Stimulated activated effector memory CD8-positive, alpha-beta T cell treated with anti-CD3 and anti-CD28 coated beads, Interleukin-12 subunit alpha, Interleukin-12 subunit beta, amount 100 ng/mL, for 72 hours (primary cell): ENCODE data around the gene PANX1.
"Not testable (repeated sequence)": the region's sequence is repeated elsewhere in the genome, so short reads cannot be mapped to it uniquely, and the experiment has no call there.

Experiments
- ATAC-seq: fragments of 150-1000 bp; cut with Tn5 transposase; 2 replicates; pipeline ENCODE4 v1.10.0; 2021
- DNase-seq, 2 donors: peaks; one replicate each; pipeline ENCODE4 v3.0.0; 2021 to 2022; ENCODE audit warnings: low spot score in 2 of 2
- H3K27ac Mint-ChIP-seq: one replicate; pipeline ENCODE4 v1.8.0; 2022; ENCODE audit warnings: mild to moderate bottlenecking, mixed read lengths
- H3K36me3 Mint-ChIP-seq: one replicate; pipeline ENCODE4 v1.8.0; 2022; ENCODE audit warnings: mild to moderate bottlenecking, mixed read lengths
- H3K4me1 Mint-ChIP-seq: one replicate; pipeline ENCODE4 v1.8.0; 2022; ENCODE audit warnings: mixed read lengths
- H3K4me3 Mint-ChIP-seq: one replicate; pipeline ENCODE4 v1.8.0; 2022; ENCODE audit warnings: mild to moderate bottlenecking, mixed read lengths
- H3K9me3 Mint-ChIP-seq: one replicate; pipeline ENCODE4 v1.8.0; 2022; ENCODE audit warnings: mixed read lengths

Gene PANX1

GRCh38 chr11:94117871-94118270, 10.8 kb upstream of the PANX1 start:
- no peak for DNase-seq
- Mint-ChIP-seq H3K4me1 (no peaks in the 10 kb centered on the region), H3K9me3 (no peaks in the 10 kb centered on the region), H3K4me3 (no peak overlapping the region), H3K36me3 (no peaks in the 10 kb centered on the region), H3K27ac (no peak overlapping the region)
- ATAC-seq, result no peak

DNA sequence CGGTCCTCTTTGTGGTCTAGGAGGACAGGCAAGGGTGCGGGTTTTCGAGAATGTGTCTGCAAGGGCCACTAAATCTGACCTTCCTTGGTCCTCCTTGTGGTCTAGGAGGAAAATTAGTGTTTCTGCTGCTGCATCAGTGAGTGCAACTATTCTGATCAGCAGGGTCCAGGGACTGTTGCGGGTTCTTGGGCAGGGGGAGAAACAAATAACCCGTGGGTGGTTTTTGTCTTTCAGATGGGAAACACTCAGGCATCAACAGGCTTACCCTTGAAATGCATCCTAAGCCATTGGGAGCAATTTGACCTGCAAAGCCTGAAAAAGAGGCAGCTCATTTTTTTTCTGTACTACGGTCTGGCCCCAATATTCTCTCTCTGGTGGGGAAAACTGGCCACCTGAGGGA, 9.0 kb upstream of the PANX1 start:
- not testable (repeated sequence) for H3K4me1 Mint-ChIP-seq, H3K4me3 Mint-ChIP-seq, ATAC-seq, DNase-seq, H3K36me3 Mint-ChIP-seq, H3K9me3 Mint-ChIP-seq, H3K27ac Mint-ChIP-seq

- not testable (repeated sequence) for H3K4me3 Mint-ChIP-seq, H3K4me1 Mint-ChIP-seq, H3K27ac Mint-ChIP-seq, H3K9me3 Mint-ChIP-seq, ATAC-seq, DNase-seq, H3K36me3 Mint-ChIP-seq
Measured at GRCh38 chr11:94120516-94120915, 8.1 kb upstream of the PANX1 start.

DNA sequence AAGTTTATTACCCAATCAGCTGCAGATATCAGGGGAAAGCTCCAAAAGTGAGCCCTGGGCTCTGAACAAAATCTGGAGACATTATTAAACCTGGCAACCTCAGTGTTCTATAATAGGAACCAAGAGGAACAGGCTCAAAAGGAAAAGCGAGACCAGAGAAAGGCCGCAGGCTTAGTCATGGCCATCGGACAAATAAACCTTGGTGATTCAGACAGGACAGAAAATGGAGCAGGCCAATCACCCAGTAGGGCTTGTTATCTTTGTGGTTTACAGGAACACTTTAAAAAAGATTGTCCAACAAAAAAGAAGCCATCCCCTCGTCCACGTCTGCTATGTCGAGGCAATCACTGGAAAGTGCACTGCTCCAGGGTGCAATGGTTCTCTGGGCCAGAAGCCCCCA, 7.7 kb upstream of the PANX1 start:
- Mint-ChIP-seq H3K4me1 (no peaks in the 10 kb centered on the region), H3K36me3 (no peaks in the 10 kb centered on the region), H3K9me3 (no peaks in the 10 kb centered on the region), H3K27ac (no peak overlapping the region), H3K4me3 (no peak overlapping the region)
- ATAC-seq (no peak), DNase-seq (no peak)

DNA sequence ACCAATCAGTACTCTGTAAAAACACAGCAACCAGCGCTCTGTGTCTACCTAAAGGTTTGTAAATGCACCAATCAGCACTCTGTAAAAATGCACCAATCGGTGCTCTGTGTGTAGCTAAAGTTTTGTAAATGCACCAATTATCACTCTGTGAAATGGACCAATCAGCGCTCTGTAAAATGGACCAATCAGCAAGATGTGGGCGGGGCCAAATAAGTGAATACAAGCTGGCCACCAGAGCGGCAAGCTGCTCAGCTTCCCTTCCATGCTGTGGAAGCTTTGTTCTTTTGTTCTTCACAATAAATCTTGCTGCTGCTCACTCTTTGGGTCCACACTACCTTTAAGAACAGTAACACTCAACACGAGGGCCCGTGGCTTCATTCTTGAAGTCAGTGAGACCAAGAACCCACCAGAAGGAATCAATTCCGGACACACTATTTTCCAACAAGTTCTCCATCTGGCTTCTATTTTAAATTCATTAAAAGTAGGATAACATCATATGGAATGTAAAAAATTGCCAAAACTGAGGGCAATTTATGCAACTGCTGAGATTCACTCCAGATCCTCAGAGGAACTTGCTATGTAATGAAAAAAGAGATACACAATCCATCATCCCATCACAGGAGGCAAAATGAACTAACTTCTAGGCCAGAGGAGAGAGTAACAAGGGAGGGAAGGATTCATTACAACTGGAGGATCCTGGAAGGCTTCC, 3.1 kb upstream of the PANX1 start:
- ATAC-seq (no peak), DNase-seq (no peak)
- Mint-ChIP-seq H3K4me1 (peaks cover 19% of the 10 kb centered on the region), H3K36me3 (peaks cover 8% of the 10 kb centered on the region), H3K9me3 (no peaks in the 10 kb centered on the region), H3K4me3 (no peak overlapping the region), H3K27ac (no peak overlapping the region)

GRCh38 chr11:94127638-94128037, 1.0 kb upstream of the PANX1 start:
- H3K4me3 Mint-ChIP-seq, result no peak overlapping the region
- H3K36me3 Mint-ChIP-seq, result peaks cover 8% of the 10 kb centered on the region
- no peaks in the 10 kb centered on the region for H3K9me3 Mint-ChIP-seq
- no peak overlapping the region for H3K27ac Mint-ChIP-seq
- no peak for DNase-seq
- ATAC-seq, result no peak
- peaks cover 19% of the 10 kb centered on the region for H3K4me1 Mint-ChIP-seq

- peaks cover 8% of the 10 kb centered on the region for H3K36me3 Mint-ChIP-seq
- ATAC-seq, result peak; percentile 44
- H3K27ac Mint-ChIP-seq, result no peak overlapping the region
- H3K4me1 Mint-ChIP-seq, result peaks cover 24% of the 10 kb centered on the region
- no peak overlapping the region for H3K4me3 Mint-ChIP-seq
- DNase-seq, result peak in 1 of 2 donors; percentile 86
- no peaks in the 10 kb centered on the region for H3K9me3 Mint-ChIP-seq
Measured at GRCh38 chr11:94128291-94128745, 323 bp upstream of the PANX1 start.

- Mint-ChIP-seq H3K9me3 (no peaks in the 10 kb centered on the region), H3K4me1 (peaks cover 38% of the 10 kb centered on the region), H3K4me3 (no peak overlapping the region), H3K27ac (no peak overlapping the region), H3K36me3 (peaks cover 8% of the 10 kb centered on the region)
- DNase-seq (peak; percentile 26 to 75), ATAC-seq (peak; percentile 65)
Measured at GRCh38 chr11:94129512-94130297, 1.1 kb downstream of the PANX1 start.

DNA sequence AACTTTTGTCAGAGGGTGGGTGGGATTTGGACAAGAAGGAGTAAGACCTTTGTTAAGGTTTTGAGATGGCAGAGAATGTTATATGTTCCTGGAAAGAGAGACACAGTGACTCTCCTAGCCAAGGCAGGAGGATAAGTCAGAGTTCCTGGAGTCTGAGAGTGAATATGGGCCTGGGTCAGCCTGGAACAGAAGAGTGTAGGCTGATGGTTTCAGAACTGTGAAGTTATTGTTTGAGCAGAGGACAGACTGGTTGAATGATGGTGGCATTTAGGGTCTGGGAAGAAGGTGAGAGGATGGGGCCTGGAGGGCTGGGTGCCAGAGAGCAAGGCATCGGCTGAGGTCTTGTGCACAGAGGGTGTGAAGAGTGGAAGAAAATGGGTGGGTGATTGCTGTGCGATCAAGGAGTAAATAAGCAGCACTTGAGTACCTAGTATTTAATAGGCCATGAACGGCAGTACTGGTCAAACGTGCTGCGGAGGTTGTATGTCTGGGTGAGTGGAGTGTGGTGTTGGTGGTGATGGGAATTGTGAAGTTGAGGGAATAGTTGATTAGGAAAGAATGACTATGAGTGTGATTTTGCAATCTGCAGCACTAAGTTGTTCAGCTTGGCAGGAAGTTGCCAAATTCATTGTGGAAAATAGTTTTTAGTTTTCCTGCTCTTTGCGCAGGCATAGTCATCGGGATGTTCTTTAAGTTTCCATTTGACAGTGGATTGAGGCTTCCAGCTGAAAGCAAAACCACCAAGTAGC, 1.8 kb downstream of the PANX1 start:
- peaks cover 45% of the 10 kb centered on the region for H3K4me1 Mint-ChIP-seq

GRCh38 chr11:94131047-94131717, 2.5 kb downstream of the PANX1 start:
- H3K4me1 Mint-ChIP-seq, result peaks cover 52% of the 10 kb centered on the region
- ATAC-seq (no peak), DNase-seq (no peak)
- no peaks in the 10 kb centered on the region for H3K9me3 Mint-ChIP-seq
- H3K4me3 Mint-ChIP-seq, result no peak overlapping the region
- H3K36me3 Mint-ChIP-seq, result peaks cover 8% of the 10 kb centered on the region
- H3K27ac Mint-ChIP-seq, result no peak overlapping the region

More for the DNA sequence above, 1.8 kb downstream of the PANX1 start:
- Mint-ChIP-seq H3K27ac (no peak overlapping the region), H3K36me3 (peaks cover 8% of the 10 kb centered on the region), H3K9me3 (no peaks in the 10 kb centered on the region), H3K4me3 (no peak overlapping the region)
- ATAC-seq (no peak), DNase-seq (no peak)

GRCh38 chr11:94131718-94132115, 3.1 kb downstream of the PANX1 start:
- no peak overlapping the region for H3K27ac Mint-ChIP-seq
- peaks cover 8% of the 10 kb centered on the region for H3K36me3 Mint-ChIP-seq
- H3K9me3 Mint-ChIP-seq, result peaks cover 1% of the 10 kb centered on the region
- peaks cover 56% of the 10 kb centered on the region for H3K4me1 Mint-ChIP-seq
- H3K4me3 Mint-ChIP-seq, result no peak overlapping the region
- DNase-seq, result no peak
- no peak for ATAC-seq

DNA sequence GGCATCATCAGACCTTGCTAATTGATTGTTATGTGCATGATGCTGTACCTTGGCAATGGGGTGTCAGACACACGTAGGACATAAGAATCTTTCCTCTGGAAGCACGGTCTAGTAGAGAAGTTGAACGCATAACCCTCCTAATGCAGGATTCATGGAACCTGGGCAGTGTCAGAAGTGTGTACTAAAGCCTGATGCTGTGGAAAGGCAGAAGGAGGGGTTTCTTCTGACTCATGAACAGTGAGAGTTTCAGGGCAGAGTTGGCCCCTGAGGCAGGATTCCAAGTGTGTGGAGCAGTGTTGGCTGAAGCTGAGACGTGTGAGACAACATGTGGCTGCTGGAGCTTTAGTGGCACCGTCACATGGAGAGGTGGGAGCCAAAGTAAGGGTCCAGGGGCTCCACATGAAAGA, 3.5 kb downstream of the PANX1 start:
- DNase-seq, result no peak
- H3K4me3 Mint-ChIP-seq, result no peak overlapping the region
- H3K4me1 Mint-ChIP-seq, result peaks cover 56% of the 10 kb centered on the region
- H3K36me3 Mint-ChIP-seq, result peaks cover 8% of the 10 kb centered on the region
- peaks cover 2% of the 10 kb centered on the region for H3K9me3 Mint-ChIP-seq
- no peak for ATAC-seq
- H3K27ac Mint-ChIP-seq, result no peak overlapping the region

GRCh38 chr11:94132823-94133408, 4.3 kb downstream of the PANX1 start:
- Mint-ChIP-seq H3K27ac (peak overlapping the region; percentile 38), H3K9me3 (peaks cover 2% of the 10 kb centered on the region), H3K4me3 (no peak overlapping the region), H3K36me3 (peaks cover 8% of the 10 kb centered on the region), H3K4me1 (peaks cover 51% of the 10 kb centered on the region)
- DNase-seq (no peak), ATAC-seq (no peak)

DNA sequence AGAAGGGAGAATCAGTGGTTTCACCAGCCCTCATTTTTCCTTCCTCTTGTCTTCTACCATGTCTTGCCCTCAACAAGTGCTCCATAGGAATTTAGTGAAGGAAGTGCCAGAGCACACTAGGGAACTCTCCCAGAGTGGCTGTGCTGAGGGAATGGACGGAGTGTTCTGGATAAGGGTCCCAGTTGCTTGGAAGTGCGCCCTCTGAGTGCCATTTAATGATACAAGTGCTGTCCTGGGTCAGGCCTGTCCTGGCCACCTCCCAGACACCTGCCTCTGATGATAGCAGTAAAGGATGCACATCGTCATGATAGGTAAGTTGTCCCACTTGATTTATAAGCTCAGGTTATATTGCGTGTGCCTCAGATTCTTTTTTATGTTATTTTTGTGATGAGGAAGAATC, 5.1 kb downstream of the PANX1 start:
- Mint-ChIP-seq H3K27ac (peak overlapping the region; percentile 38), H3K4me3 (peak overlapping the region; percentile 50), H3K36me3 (no peaks in the 10 kb centered on the region), H3K9me3 (peaks cover 2% of the 10 kb centered on the region), H3K4me1 (peaks cover 51% of the 10 kb centered on the region)
- DNase-seq, result no peak
- no peak for ATAC-seq
